Measurements from ENCODE around the gene THAP10. TPM values are rescaled to one million over a fixed set of nuclear protein-coding genes. Genes with fewer than 3 reads are reported as not detected.

THAP10 gene
- total RNA-seq, 2 donors from 2014 or later: 0.39 to 0.90 TPM

DNA sequence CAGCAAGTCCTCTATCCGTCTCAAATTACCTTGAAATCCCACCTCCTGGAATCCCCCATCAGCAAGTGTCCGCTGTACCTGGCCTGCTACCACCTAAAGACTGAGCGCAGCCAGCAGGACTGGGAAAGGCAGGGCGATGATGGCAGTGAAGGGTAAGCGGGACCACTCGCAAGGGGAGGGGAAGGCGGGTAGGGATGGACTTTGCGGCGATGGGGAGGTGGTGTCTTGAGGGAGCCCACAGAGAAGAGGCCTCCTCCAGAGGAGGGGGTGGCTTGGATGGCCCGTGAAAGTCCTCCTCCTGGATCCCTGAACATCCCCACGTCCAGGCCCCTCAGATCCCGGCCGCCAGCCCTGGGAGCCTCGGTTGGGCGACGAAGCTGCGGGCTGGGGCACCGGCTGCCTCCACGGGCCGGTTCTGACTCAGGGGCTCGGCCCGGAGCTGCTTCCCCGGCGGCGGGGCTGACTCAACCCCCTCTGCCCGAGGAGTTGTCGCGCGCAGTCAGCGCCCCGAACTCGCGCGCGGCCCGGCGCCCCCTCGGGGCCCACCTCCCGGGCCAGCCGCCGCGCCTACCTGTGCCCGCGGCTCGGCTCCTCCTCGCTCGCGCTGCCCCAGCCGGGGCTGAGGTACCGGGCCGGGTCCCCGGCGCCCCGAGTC, 38.8 kb downstream of the THAP10 start:
- peak; percentile 52 for ATAC-seq (replicated peaks)
- H3K27me3 Mint-ChIP-seq: peaks cover 52% of the 10 kb centered on the region
- H3K27ac Mint-ChIP-seq: no peak overlapping the region
- peaks cover 5% of the 10 kb centered on the region for H3K36me3 Mint-ChIP-seq (ENCODE audit: low read depth)
- H3K4me3 Mint-ChIP-seq: peak overlapping the region; percentile 52
- H3K9me3 Mint-ChIP-seq: no peaks in the 10 kb centered on the region
- peaks cover 3% of the 10 kb centered on the region for H3K4me1 Mint-ChIP-seq

DNA sequence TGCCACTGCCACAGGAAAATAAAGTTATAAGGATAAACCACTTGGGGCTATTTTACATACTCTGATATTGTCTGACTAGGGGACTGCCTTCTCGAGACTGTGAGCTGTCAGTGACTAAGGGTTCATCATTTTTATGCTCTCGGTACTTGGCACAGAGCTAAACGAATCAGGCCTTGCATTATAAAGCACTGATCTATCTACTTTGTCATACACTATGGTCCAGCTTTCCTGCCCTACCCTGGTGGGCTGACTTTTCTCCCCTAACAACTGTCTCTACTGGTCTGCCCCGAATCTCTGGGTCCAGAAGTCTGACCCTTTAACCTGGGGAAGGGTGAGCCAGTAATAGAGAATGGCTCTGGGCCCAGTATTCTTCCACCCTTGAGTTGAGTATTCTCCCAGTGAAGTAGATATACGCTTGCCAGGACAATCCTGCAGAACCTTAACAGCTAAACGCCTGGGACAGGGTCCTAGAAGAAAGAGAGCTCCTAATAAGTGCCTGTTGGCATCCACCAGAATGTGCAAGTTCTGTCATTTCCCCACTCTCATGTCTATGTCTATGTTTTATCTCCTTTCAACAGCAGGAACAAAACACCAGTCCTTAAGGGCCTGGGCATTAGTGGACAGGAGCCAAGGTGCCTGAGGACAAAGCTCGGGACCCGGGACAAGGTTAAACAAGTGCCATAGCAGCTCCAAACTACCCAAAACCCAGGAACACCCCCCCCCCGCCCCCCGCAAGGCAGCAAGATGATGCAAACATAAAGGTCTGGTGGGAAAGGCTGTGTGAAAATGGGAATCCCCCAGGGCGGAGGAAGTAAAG, 39.5 kb downstream of the THAP10 start:
- Mint-ChIP-seq H3K36me3 (ENCODE audit: low read depth) (peaks cover 5% of the 10 kb centered on the region), H3K4me3 (peak overlapping the region; percentile 52), H3K27me3 (peaks cover 52% of the 10 kb centered on the region), H3K27ac (no peak overlapping the region), H3K4me1 (peaks cover 3% of the 10 kb centered on the region), H3K9me3 (no peaks in the 10 kb centered on the region)
- ATAC-seq (replicated peaks): no peak

GRCh38 chr15:70851889-70852288, 40.3 kb downstream of the THAP10 start:
- H3K36me3 Mint-ChIP-seq (ENCODE audit: low read depth): peaks cover 5% of the 10 kb centered on the region
- ATAC-seq (replicated peaks): no peak
- no peak overlapping the region for H3K4me3 Mint-ChIP-seq
- no peak overlapping the region for H3K27ac Mint-ChIP-seq
- H3K4me1 Mint-ChIP-seq: peaks cover 3% of the 10 kb centered on the region
- no peaks in the 10 kb centered on the region for H3K9me3 Mint-ChIP-seq
- peaks cover 48% of the 10 kb centered on the region for H3K27me3 Mint-ChIP-seq

GRCh38 chr15:70845602-70846360, 46.5 kb downstream of the THAP10 start:
- no peak overlapping the region for H3K4me3 Mint-ChIP-seq
- no peaks in the 10 kb centered on the region for H3K36me3 Mint-ChIP-seq (ENCODE audit: low read depth)
- H3K27me3 Mint-ChIP-seq: peaks cover 22% of the 10 kb centered on the region
- no peak overlapping the region for H3K27ac Mint-ChIP-seq
- ATAC-seq (replicated peaks): no peak
- no peaks in the 10 kb centered on the region for H3K9me3 Mint-ChIP-seq
- H3K4me1 Mint-ChIP-seq: no peaks in the 10 kb centered on the region

- Mint-ChIP-seq H3K27me3 (peaks cover 13% of the 10 kb centered on the region), H3K27ac (no peak overlapping the region), H3K4me1 (no peaks in the 10 kb centered on the region), H3K36me3 (ENCODE audit: low read depth) (no peaks in the 10 kb centered on the region), H3K9me3 (no peaks in the 10 kb centered on the region), H3K4me3 (no peak overlapping the region)
- no peak for ATAC-seq (replicated peaks)
Observed at GRCh38 chr15:70837476-70837875, 54.8 kb downstream of the THAP10 start.

DNA sequence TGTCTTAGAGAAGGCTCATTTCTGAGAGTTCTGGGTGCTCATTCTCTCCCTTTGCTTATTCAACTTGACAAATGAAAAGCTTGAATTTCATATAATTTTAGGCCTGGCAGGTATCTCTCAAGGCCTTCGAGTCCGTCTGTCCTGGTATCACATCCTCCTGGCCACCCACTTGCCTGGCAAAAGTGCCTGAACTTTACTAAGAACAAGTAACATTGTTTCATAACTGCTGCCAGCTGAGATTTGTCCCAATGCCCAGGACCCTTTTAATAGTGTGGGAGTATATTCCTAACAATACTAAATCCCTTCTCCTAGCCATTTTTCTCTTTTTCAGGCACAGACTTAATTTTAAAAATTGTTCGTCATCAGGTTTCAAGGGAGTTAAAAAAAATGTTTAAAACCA, 56.4 kb downstream of the THAP10 start:
- ATAC-seq (replicated peaks): no peak
- H3K27me3 Mint-ChIP-seq: peaks cover 9% of the 10 kb centered on the region
- no peak overlapping the region for H3K4me3 Mint-ChIP-seq
- no peak overlapping the region for H3K27ac Mint-ChIP-seq
- no peaks in the 10 kb centered on the region for H3K36me3 Mint-ChIP-seq (ENCODE audit: low read depth)
- no peaks in the 10 kb centered on the region for H3K4me1 Mint-ChIP-seq
- no peaks in the 10 kb centered on the region for H3K9me3 Mint-ChIP-seq

GRCh38 chr15:70835415-70835814, 56.8 kb downstream of the THAP10 start:
- H3K27me3 Mint-ChIP-seq: peaks cover 12% of the 10 kb centered on the region
- no peak for ATAC-seq (replicated peaks)
- no peak overlapping the region for H3K27ac Mint-ChIP-seq
- H3K9me3 Mint-ChIP-seq: no peaks in the 10 kb centered on the region
- H3K4me1 Mint-ChIP-seq: no peaks in the 10 kb centered on the region
- H3K36me3 Mint-ChIP-seq (ENCODE audit: low read depth): no peaks in the 10 kb centered on the region
- no peak overlapping the region for H3K4me3 Mint-ChIP-seq

GRCh38 chr15:70834999-70835398, 57.2 kb downstream of the THAP10 start:
- H3K9me3 Mint-ChIP-seq: no peaks in the 10 kb centered on the region
- no peak overlapping the region for H3K27ac Mint-ChIP-seq
- H3K27me3 Mint-ChIP-seq: peaks cover 12% of the 10 kb centered on the region
- ATAC-seq (replicated peaks): no peak
- no peaks in the 10 kb centered on the region for H3K36me3 Mint-ChIP-seq (ENCODE audit: low read depth)
- no peaks in the 10 kb centered on the region for H3K4me1 Mint-ChIP-seq
- H3K4me3 Mint-ChIP-seq: no peak overlapping the region

- ATAC-seq (replicated peaks): no peak
- Mint-ChIP-seq H3K4me3 (no peak overlapping the region), H3K27me3 (peaks cover 12% of the 10 kb centered on the region), H3K36me3 (ENCODE audit: low read depth) (no peaks in the 10 kb centered on the region), H3K4me1 (no peaks in the 10 kb centered on the region), H3K9me3 (no peaks in the 10 kb centered on the region), H3K27ac (no peak overlapping the region)
Observed at GRCh38 chr15:70833861-70834765, 58.1 kb downstream of the THAP10 start.

DNA sequence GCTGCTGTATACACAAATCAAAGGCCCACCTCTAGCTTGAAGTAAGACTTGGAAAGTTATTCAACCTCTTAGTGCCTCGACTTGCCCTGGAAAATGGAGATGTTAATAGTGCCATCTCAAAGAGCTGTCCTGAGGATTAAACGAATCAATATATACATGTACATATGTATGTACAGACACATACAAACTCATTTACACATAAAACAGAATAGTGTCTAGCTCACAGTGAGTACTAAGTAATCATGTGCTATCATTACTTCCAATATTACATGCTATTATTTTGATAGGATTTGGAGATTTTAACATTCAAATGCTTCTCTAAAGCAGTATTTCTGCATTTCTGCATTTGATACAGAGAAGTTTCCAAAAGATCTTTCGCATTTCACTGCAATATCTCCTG, 58.8 kb downstream of the THAP10 start:
- H3K4me1 Mint-ChIP-seq: no peaks in the 10 kb centered on the region
- no peak for ATAC-seq (replicated peaks)
- peaks cover 12% of the 10 kb centered on the region for H3K27me3 Mint-ChIP-seq
- no peaks in the 10 kb centered on the region for H3K36me3 Mint-ChIP-seq (ENCODE audit: low read depth)
- no peak overlapping the region for H3K4me3 Mint-ChIP-seq
- H3K27ac Mint-ChIP-seq: no peak overlapping the region
- H3K9me3 Mint-ChIP-seq: no peaks in the 10 kb centered on the region

GRCh38 chr15:70832176-70832575, 60.1 kb downstream of the THAP10 start:
- H3K27ac Mint-ChIP-seq: no peak overlapping the region
- H3K9me3 Mint-ChIP-seq: no peaks in the 10 kb centered on the region
- H3K4me1 Mint-ChIP-seq: no peaks in the 10 kb centered on the region
- no peak for ATAC-seq (replicated peaks)
- H3K4me3 Mint-ChIP-seq: no peak overlapping the region
- H3K36me3 Mint-ChIP-seq (ENCODE audit: low read depth): no peaks in the 10 kb centered on the region
- H3K27me3 Mint-ChIP-seq: peaks cover 18% of the 10 kb centered on the region

Data from activated T-helper 17 cell treated with anti-CD3 and anti-CD28 coated beads, Interleukin-2, amount 50 U/mL, for 72 hours (primary cell).